CD4-positive, alpha-beta memory T cell (primary cell): ENCODE data around the gene LUZP1. TPM values are rescaled to one million over a fixed set of nuclear protein-coding genes. Genes with fewer than 3 reads are reported as not detected.
A peak's percentile ranks its signal among the peaks of the same experiment; 100 is the strongest.

Experiments
- CTCF ChIA-PET: fragments of 350-600 bp; sonication (Branson Sonifier 250); formaldehyde crosslinking; loops from one replicate; lab custom pipeline; 2021; ENCODE audit warnings: inconsistent platforms; ENCODE audit not compliant: partially characterized antibody; lab: Charles Lee
- POLR2A ChIA-PET: fragments of 350-600 bp; sonication (Branson Sonifier 250); formaldehyde crosslinking; loops from one replicate; lab custom pipeline; 2021; ENCODE audit not compliant: partially characterized antibody; lab: Charles Lee
- DNase-seq, 5 donors: peaks; one replicate each; pipeline versions ENCODE4 v3.0.0 to v3.0.0-alpha.2; 2020 to 2022; ENCODE audit warnings: mixed read lengths in 1 of 5
- H3K27ac ChIP-seq: one replicate; pipeline ENCODE4 v1.7.0; 2013; ENCODE audit warnings: low read depth, low read length
- H3K27me3 ChIP-seq: 2 replicates; pipeline ENCODE4 v1.7.0; 2013; ENCODE audit warnings: mild to moderate bottlenecking, low read length, moderate library complexity; ENCODE audit not compliant: insufficient read depth
- H3K36me3 ChIP-seq: 2 replicates; pipeline ENCODE4 v1.7.0; 2013; ENCODE audit warnings: mild to moderate bottlenecking, low read length, moderate library complexity; ENCODE audit not compliant: insufficient read depth
- H3K4me1 ChIP-seq: 2 replicates; pipeline ENCODE4 v1.7.0; 2013; ENCODE audit warnings: mild to moderate bottlenecking, low read length, moderate library complexity; ENCODE audit not compliant: insufficient read depth
- H3K4me3 ChIP-seq, 2 donors: one replicate each; pipeline ENCODE4 v1.7.0; 2013; ENCODE audit warnings: low read length in 2 of 2, mild to moderate bottlenecking in 1 of 2
- H3K9me3 ChIP-seq, 2 donors: one replicate each; pipeline ENCODE4 v1.7.0; 2013; ENCODE audit warnings: low read length in 2 of 2, control low read depth in 1 of 2; ENCODE audit not compliant: control insufficient read depth in 1 of 2
- H3K27ac Mint-ChIP-seq, 7 donors: one replicate each; pipeline ENCODE4 v1.8.0; 2020 to 2021; ENCODE audit warnings: mixed read lengths in 7 of 7, mild to moderate bottlenecking in 6 of 7, inconsistent platforms in 3 of 7, moderate library complexity in 3 of 7
- H3K27me3 Mint-ChIP-seq, 2 donors: one replicate each; pipeline ENCODE4 v1.8.0; 2020 to 2021; ENCODE audit warnings: mixed read lengths in 2 of 2
- H3K36me3 Mint-ChIP-seq, 2 donors: one replicate each; pipeline ENCODE4 v1.8.0; 2020 to 2021; ENCODE audit warnings: mixed read lengths in 2 of 2, inconsistent platforms in 1 of 2, mild to moderate bottlenecking in 1 of 2
- H3K4me1 Mint-ChIP-seq, 4 donors: one replicate each; pipeline ENCODE4 v1.8.0; 2020 to 2021; ENCODE audit warnings: mixed read lengths in 4 of 4, mild to moderate bottlenecking in 1 of 4
- H3K4me3 Mint-ChIP-seq, 8 donors: one replicate each; pipeline ENCODE4 v1.8.0; 2020 to 2021; ENCODE audit warnings: mixed read lengths in 8 of 8, mild to moderate bottlenecking in 7 of 8, moderate library complexity in 6 of 8, inconsistent platforms in 3 of 8
- H3K9me3 Mint-ChIP-seq, 8 donors: one replicate each; pipeline ENCODE4 v1.8.0; 2020 to 2021; ENCODE audit warnings: mixed read lengths in 8 of 8, mild to moderate bottlenecking in 5 of 8, inconsistent platforms in 3 of 8, moderate library complexity in 1 of 8
- intact Hi-C: fragments of 100-400 bp; cut with micrococcal nuclease; formaldehyde crosslinking; loops from one replicate; pipeline ENCODE4 v1.15.1; 2023
- polyA plus RNA-seq, 2 donors: library from polyadenylated mRNA; unstranded; fragments of 300-500 nt; fragmentation: Illumina TruSeq; gene quantifications; one replicate each; pipeline ENCODE4 v1.2.3, GENCODE V29; 2021
- total RNA-seq, 2 experiments: library from RNA; stranded (reverse); gene quantifications; one replicate each; pipeline ENCODE4 v1.2.3, GENCODE V29; 2021

The LUZP1 gene
- total and polyA plus RNA-seq, 4 experiments from 2014 or later, result 11.6 to 39.3 (median 26.3) TPM

- POLR2A ChIA-PET, result interaction anchor here (0.8 to 1.2 kb wide), 3 partner anchors 9 to 69 kb away, joined by 3 to 5 read pairs (median 3); no protein-coding TSS in a partner anchor
- H3K4me3 ChIP-seq, result no peak overlapping the region
- no peaks in the 10 kb centered on the region for H3K9me3 ChIP-seq
- peaks cover 17% of the 10 kb centered on the region for H3K4me1 ChIP-seq
- Mint-ChIP-seq H3K4me3 (peak overlapping the region in 2 of 8 donors; percentile 52 to 74), H3K9me3 (no peaks in the 10 kb centered on the region), H3K27me3 (peaks cover 0 to 1% of the 10 kb centered on the region in 2 donors), H3K36me3 (no peaks in the 10 kb centered on the region), H3K27ac (peak overlapping the region in 1 of 7 donors; percentile 58), H3K4me1 (peaks cover 8 to 21% (median 16%) of the 10 kb centered on the region in 4 donors)
- CTCF ChIA-PET, result interaction anchor here (17.5 kb wide), 1 partner anchor 81 kb away, joined by 694 read pairs; no protein-coding TSS in a partner anchor
- no peaks in the 10 kb centered on the region for H3K27me3 ChIP-seq
- no peak for DNase-seq
- no peak overlapping the region for H3K27ac ChIP-seq
- no peaks in the 10 kb centered on the region for H3K36me3 ChIP-seq
- intact Hi-C loops, result no loop called here
These were observed 10.3 kb upstream of the LUZP1 start for GRCh38 chr1:23178950-23179349.

GRCh38 chr1:23178414-23178813, 9.8 kb upstream of the LUZP1 start:
- CTCF ChIA-PET, result interaction anchor here (1.4 to 17.5 kb wide), 3 partner anchors 9 to 81 kb away, joined by 4 to 694 read pairs (median 4); partner anchors contain the start of gene LUZP1
- H3K4me1 Mint-ChIP-seq, result peaks cover 6 to 17% (median 13%) of the 10 kb centered on the region in 4 donors

GRCh38 chr1:23177438-23178380, 9.1 kb upstream of the LUZP1 start:
- peak; percentile 30 to 62 (median 31) for DNase-seq
- peaks cover 0 to 1% of the 10 kb centered on the region in 2 donors for H3K27me3 Mint-ChIP-seq
- POLR2A ChIA-PET, result interaction anchor here (0.7 to 1.4 kb wide), 5 partner anchors 30 to 78 kb away, joined by 3 to 5 read pairs (median 4); no protein-coding TSS in a partner anchor
- H3K27ac Mint-ChIP-seq, result peak overlapping the region in 3 of 7 donors; percentile 22 to 62 (median 46)
- H3K4me1 Mint-ChIP-seq, result peaks cover 6 to 17% (median 11%) of the 10 kb centered on the region in 4 donors
- H3K4me3 Mint-ChIP-seq, result peak overlapping the region; percentile 71 to 87 (median 78)
- Histone ChIP-seq H3K9me3 (no peaks in the 10 kb centered on the region), H3K27me3 (no peaks in the 10 kb centered on the region), H3K4me3 (peak overlapping the region in 1 of 2 donors; percentile 41), H3K27ac (no peak overlapping the region), H3K4me1 (peaks cover 14% of the 10 kb centered on the region), H3K36me3 (no peaks in the 10 kb centered on the region)
- intact Hi-C loops, result no loop called here
- no peaks in the 10 kb centered on the region for H3K36me3 Mint-ChIP-seq
- H3K9me3 Mint-ChIP-seq, result no peaks in the 10 kb centered on the region
- CTCF ChIA-PET, result interaction anchor here (1.4 to 17.5 kb wide), 3 partner anchors 9 to 80 kb away, joined by 4 to 694 read pairs (median 4); partner anchors contain the start of gene LUZP1

More at GRCh38 chr1:23178414-23178813, 9.8 kb upstream of the LUZP1 start:
- no peak for DNase-seq
- Mint-ChIP-seq H3K36me3 (no peaks in the 10 kb centered on the region), H3K27ac (no peak overlapping the region), H3K4me3 (peak overlapping the region in 5 of 8 donors; percentile 52 to 76 (median 68)), H3K9me3 (no peaks in the 10 kb centered on the region), H3K27me3 (peaks cover 0 to 1% of the 10 kb centered on the region in 2 donors)
- Histone ChIP-seq H3K9me3 (no peaks in the 10 kb centered on the region), H3K27ac (no peak overlapping the region), H3K4me1 (peaks cover 14% of the 10 kb centered on the region), H3K4me3 (no peak overlapping the region), H3K27me3 (no peaks in the 10 kb centered on the region), H3K36me3 (no peaks in the 10 kb centered on the region)
- POLR2A ChIA-PET, result interaction anchor here (0.7 to 1.4 kb wide), 4 partner anchors 8 to 79 kb away, joined by 3 to 5 read pairs (median 4); no protein-coding TSS in a partner anchor
- intact Hi-C loops, result no loop called here

- H3K9me3 ChIP-seq, result no peaks in the 10 kb centered on the region
- Mint-ChIP-seq H3K4me3 (peak overlapping the region; percentile 68 to 87 (median 76)), H3K4me1 (peaks cover 6 to 17% (median 11%) of the 10 kb centered on the region in 4 donors), H3K27ac (peak overlapping the region in 1 of 7 donors; percentile 46), H3K36me3 (no peaks in the 10 kb centered on the region), H3K9me3 (no peaks in the 10 kb centered on the region), H3K27me3 (no peaks in the 10 kb centered on the region)
- no peak for DNase-seq
- intact Hi-C loops, result no loop called here
- no peaks in the 10 kb centered on the region for H3K27me3 ChIP-seq
- H3K4me1 ChIP-seq, result peaks cover 14% of the 10 kb centered on the region
- peak overlapping the region in 1 of 2 donors; percentile 41 for H3K4me3 ChIP-seq
- H3K27ac ChIP-seq, result no peak overlapping the region
- ChIA-PET POLR2A (interaction anchor here (0.8 to 1.4 kb wide), 6 partner anchors 29 to 78 kb away, joined by 3 to 6 read pairs (median 4); no protein-coding TSS in a partner anchor), CTCF (interaction anchor here (1.5 to 17.5 kb wide), 2 partner anchors 8 to 79 kb away, joined by 4 to 694 read pairs; partner anchors contain the start of gene LUZP1)
- H3K36me3 ChIP-seq, result no peaks in the 10 kb centered on the region
These were observed 8.4 kb upstream of the LUZP1 start for GRCh38 chr1:23177031-23177430.

GRCh38 chr1:23174426-23175110, 5.9 kb upstream of the LUZP1 start:
- Mint-ChIP-seq H3K36me3 (no peaks in the 10 kb centered on the region), H3K4me3 (peak overlapping the region in 1 of 8 donors; percentile 23), H3K9me3 (no peaks in the 10 kb centered on the region), H3K27ac (no peak overlapping the region), H3K27me3 (no peaks in the 10 kb centered on the region), H3K4me1 (peaks cover 9 to 23% (median 15%) of the 10 kb centered on the region in 4 donors)
- Histone ChIP-seq H3K4me1 (peaks cover 19% of the 10 kb centered on the region), H3K36me3 (no peaks in the 10 kb centered on the region), H3K4me3 (no peak overlapping the region), H3K9me3 (no peaks in the 10 kb centered on the region), H3K27me3 (no peaks in the 10 kb centered on the region), H3K27ac (no peak overlapping the region)
- intact Hi-C loops, result no loop called here
- POLR2A ChIA-PET, result no interaction called here
- CTCF ChIA-PET, result interaction anchor here (0.9 to 13.6 kb wide), 4 partner anchors 10 to 76 kb away, joined by 3 to 126 read pairs (median 8); no protein-coding TSS in a partner anchor
- DNase-seq, result no peak

- no peaks in the 10 kb centered on the region for H3K27me3 Mint-ChIP-seq
- intact Hi-C loops, result no loop called here
These were observed 2.6 kb upstream of the LUZP1 start for GRCh38 chr1:23171181-23171755.

More at GRCh38 chr1:23171181-23171755, 2.6 kb upstream of the LUZP1 start:
- peaks cover 16 to 38% (median 27%) of the 10 kb centered on the region in 4 donors for H3K4me1 Mint-ChIP-seq
- H3K36me3 Mint-ChIP-seq, result peaks cover 0 to 4% of the 10 kb centered on the region in 2 donors
- Histone ChIP-seq H3K27ac (no peak overlapping the region), H3K4me1 (peaks cover 20% of the 10 kb centered on the region), H3K36me3 (no peaks in the 10 kb centered on the region), H3K4me3 (no peak overlapping the region), H3K9me3 (no peaks in the 10 kb centered on the region), H3K27me3 (no peaks in the 10 kb centered on the region)
- no peak overlapping the region for H3K4me3 Mint-ChIP-seq
- ChIA-PET CTCF (interaction anchor here (1.0 to 13.6 kb wide), 3 partner anchors 13 to 72 kb away, joined by 3 to 126 read pairs (median 3); no protein-coding TSS in a partner anchor), POLR2A (interaction anchor here (1.0 to 2.9 kb wide), 2 partner anchors 52 to 68 kb away, joined by 3 to 11 read pairs; no protein-coding TSS in a partner anchor)
- H3K9me3 Mint-ChIP-seq, result no peaks in the 10 kb centered on the region
- no peak overlapping the region for H3K27ac Mint-ChIP-seq
- no peak for DNase-seq
